T-helper 9 cell (primary cell): ENCODE data around the gene UFC1.

Source experiments
- DNase-seq: peaks from one replicate; pipeline ENCODE4 v3.0.0-alpha.2; 2020

The UFC1 gene

DNA sequence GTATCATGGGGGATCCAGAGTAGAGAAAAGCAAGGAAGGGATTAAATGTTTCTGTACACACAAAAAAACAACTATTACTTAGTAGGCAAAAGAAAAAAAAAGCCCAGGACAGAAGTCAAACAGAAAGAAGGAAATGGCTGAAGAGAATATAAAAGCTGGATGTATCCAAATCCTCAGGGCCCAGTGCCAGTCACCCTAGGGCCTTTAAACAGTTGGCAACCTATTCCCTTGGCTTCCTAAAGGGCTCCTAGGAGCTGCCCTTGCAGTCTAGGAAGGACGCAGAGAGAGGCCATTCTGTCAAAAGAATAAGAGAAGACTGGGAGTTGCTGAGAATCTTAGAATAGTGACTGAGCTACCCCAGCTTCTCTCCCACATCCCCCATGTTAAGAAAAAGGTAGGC, 18.6 kb downstream of the UFC1 start:
- DNase-seq, result no peak

DNA sequence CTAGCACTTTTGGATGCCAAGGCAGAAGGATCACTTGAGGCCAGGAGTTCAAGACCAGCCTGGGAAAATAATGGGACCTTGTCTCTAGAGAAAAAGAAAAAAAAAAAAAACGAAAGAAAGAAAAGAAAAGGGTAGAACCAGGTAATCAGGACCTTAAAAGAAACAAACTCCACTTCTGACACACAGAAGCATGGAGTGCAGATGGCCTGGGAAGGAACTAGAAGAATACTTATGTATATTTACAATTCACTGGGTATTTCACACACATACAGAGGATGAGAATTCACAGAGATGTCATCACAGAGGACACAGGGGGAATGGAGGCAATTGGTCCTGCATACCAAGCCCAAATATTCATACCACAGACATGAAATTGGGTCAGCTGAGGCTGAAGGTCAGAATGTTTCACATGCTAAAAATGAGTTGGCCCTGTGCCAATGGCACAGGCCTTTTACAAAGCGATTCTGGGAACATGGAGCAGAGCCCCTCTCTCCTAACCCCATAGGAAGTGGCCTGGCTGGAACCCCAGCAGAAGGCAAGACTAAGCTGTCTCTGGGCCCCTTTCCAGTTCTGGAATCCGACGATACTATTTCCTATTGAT, 19.1 kb downstream of the UFC1 start:
- DNase-seq, result no peak

DNA sequence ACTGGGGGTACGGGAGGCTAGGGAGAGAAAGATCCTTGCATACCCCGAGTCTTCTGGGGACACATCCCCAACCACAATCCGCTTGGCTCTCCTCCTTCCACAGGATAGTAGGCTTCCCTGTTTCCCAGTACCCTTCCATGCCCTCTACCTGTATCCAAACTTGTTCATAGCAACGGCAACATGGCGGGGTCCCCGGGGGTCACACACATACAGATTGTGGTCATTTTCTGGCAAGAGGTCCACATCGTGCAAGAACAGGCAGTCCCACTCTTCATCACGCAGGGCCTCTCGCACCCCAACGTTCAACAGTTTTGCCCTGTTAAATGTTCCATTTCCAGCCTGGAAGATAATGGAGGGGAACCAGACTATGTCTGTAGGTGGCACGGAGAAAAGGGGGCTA, 19.9 kb downstream of the UFC1 start:
- no peak for DNase-seq

DNA sequence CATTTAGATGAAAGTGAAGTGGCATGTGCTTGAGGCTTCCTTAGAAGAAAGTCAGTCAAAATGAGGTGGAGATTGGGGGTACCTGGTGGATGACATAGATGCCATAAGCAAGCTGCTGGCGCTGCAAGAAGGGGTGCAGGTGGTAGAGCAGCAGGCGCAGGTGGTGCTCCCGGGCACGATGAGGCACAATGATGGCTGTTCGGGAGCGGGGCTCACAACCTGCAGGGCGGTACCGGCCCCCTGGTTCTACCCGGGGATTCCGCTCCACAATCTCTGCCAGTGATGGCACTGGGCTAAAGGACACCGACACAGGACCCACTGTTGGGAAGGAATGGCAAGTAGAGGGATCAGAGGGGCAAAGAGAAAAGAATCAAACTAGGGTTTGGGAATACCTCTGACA, 21.1 kb downstream of the UFC1 start:
- DNase-seq, result no peak

DNA sequence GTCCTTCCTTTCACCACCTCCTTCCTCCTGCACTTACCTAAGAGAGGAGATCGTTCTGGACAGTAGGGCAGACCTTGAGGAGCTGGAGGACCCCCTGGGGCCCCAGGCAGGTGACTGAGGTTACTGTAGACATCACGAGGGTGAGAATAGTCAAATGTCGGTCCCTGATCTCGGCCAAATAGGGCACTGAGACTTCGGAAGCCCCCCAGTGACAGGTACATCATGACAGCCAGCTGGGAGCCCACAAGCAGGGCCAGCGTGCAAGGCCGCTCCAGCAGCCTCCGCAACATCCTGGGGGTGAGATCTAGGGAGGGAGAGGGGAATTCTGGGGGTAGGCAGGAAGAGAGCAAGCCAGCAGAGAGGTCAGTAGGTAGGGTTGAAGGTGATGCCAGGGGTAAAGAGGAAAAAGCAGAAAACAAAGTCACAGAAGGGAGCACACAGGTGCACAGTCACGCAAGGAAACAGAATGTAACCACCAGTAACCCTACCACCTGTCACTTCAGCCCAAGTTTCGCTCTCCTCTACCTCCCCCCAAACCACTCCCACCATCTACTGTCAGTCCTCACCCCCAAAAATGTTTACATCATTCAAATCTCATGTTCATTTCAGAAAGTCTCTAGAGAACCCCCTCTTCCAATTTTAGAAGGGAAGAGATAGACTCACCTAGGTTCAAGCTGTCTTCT, 22.1 kb downstream of the UFC1 start:
- no peak for DNase-seq

DNA sequence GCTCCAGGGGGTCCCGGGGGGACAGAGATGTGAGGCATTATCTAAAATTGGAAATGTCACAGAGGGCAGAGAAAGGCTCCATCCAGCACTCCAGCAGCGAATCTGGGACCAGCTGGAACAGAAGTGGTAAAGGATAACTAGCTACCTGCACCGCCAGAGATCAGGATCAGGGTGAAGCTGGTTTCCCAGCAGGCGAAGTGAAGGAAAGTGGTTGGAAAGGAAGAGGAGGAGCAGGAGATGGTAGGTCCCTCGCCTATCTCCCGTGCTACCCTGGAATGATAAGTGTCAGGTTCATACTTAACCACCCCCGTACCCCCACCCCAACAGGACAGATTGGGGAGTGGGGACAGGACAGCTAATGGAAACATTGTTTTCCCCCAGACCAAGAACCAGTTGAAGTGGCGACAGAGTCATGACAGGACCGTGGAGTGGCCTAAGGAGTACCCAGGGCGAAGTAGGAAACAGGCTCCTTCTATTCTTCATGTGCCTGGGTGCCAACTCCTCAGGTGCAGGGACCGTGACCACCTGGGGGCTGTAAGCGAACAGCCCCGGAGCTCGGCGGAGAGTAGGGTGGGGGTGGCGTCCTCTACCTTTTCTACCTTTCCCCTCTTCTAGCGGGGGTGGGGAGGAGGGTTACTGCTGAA, 22.8 kb downstream of the UFC1 start:
- DNase-seq, result no peak

DNA sequence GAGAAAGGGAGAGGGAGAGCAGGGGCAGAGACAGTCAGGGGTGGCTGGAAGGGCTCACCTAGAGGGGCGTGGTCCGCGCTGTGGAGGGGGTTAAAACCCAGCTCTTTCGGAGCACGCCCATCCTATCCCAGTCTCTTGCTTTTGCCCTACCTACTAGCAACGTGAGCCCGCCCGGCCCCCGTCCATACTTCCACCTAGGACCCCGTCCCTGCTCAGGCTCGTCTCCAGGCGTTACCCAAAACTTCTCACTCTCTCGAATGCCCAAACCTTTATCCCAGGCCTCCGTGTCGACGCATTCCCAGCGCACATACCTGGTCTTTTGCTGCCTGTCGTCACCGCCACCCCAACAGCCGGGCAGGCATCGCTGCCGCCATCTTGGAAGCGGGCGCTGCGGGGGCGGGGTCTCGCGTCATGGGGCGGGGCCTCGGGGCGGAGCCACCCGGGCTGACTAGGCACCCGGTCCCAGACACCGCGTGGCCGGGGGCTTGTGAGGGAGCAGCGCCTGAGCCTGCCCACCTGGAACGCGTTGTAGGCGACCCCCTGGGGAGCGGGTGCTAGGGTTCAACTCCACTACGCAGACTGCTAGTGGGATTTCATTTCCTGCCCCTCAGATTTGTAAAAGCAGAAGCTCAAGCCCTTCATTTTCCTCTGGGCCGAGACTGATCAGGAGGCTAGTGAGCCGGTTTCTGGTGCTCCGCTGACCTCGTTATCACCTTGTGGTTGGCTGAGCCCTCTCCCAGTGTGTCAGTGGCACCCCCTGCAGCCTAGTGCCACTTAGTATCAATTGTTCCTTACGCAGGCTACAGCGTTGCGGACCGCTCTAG, 23.5 kb downstream of the UFC1 start, which contains the start of gene B4GALT3:
Gene B4GALT3, minus strand, starts transcription at position 396 of the 824 bp plus-strand sequence. CDS start 1,447 bp downstream, outside the sequence.
- peak; percentile 97 for DNase-seq

DNA sequence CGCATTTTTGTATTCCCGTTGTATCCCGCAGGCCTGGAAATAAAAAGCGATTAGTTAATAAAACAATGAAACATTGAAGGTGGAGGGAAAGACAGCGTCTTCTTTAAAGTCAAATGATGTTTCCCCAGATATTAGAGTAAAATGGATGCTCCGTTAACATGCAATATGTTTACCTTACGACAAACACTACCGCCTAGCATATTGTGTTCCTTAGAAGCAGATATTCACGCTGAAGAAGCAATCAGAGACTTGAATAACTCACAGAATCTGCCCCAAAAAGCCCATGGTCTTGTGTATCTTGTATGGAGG, 24.1 kb downstream of the UFC1 start:
- DNase-seq, result no peak

DNA sequence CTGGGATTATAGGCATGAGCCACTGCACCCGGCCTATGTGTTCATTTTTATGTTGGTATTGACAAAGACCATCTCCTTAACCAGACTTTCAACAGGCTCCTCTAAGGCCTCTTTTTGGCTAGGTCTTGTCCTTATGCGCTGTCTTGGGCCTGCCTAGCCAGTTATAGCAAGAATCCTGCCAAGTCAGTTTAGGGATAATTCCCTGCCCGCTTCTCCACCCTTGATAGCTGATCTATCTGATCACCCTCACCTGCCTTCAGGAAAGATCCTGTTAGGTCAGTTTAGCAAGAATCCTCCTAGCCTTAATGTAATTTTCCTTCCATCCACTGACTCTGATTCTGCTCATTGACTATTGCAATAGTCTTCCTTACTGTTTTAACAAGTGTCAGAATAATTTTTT, 25.9 kb downstream of the UFC1 start:
- no peak for DNase-seq

DNA sequence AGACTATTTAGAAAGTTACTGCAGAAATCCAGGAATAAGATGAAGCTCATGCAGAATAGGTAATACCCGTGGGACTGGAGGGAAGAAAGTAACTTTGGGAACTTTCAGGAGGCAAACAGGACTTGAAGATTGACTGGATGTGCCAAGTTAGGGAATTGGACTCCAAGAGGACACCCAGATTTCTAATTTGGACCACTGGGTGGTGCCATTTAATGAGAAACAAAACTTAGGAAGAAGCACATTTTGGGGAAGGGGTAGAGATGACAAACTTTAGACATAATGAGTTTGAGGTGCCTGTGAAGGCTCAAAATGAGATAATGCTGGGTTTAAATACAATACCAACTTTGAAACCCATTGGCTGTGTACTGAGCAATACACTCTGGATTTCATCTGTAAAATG, 26.9 kb downstream of the UFC1 start:
- no peak for DNase-seq

DNA sequence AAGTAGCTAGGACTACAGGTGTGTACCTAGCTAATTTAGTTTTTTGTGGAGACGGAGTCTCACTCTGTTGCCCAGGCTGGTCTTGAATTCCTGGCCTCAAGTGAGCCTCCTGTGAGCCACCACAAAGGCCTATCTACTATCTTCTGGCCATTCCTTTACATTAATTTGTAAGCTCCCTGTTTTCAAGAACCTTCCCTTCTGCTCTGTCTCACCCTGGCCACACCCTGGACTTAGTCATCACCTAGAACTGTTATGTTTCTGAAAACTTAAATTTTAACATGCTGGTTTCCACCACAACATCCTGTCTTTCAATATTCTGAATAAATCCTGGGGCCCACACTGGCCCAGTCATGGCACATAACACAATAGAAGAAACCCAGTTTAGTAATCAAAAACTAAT, 28.4 kb downstream of the UFC1 start:
- no peak for DNase-seq

DNA sequence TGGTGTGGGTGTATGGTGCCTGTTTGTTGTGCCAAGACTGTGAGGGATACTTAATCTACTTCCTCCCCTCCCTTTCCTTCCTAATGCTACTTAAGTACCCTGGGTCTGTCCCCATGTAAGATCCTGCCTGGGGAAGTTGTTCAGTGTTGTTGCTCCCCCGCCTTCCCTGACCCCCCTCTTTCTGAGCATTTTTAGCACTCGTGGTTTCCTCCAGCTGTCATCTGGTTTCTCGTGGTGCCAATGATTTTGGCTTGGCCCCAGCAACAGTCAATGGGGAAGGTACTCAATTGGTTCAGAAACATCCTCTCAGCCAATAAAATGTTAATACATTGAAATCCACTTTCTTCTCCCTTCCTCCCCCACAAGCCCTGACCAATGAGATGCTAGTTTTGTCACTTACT, 31.5 kb downstream of the UFC1 start:
- peak; percentile 60 for DNase-seq

DNA sequence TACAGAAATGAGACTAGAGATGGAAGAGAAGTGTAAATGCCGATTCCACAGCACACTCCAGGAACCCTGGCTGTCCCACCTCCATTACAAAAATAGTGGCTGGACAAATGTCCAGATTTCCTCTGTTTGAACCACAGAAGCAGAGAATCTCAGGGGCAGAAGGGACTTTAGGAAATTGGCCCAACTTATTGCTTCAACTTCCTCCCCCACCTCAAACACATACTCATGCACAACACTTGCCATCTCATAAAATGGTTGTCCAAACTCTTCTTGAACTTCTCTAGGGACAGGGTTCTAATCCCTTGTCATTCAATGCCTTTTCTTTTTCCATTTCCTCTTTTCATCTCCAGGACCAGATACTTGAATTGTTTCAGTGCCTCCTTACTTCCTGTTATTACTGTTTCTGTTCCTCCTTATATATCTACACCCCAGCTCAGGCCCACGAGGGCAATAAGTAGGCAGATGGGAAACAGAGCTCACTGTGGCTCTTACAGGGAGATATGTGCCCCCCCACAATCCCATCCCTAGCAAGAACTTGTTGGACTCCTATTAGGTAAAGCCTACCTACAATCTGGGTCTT, 32.0 kb downstream of the UFC1 start:
- no peak for DNase-seq

DNA sequence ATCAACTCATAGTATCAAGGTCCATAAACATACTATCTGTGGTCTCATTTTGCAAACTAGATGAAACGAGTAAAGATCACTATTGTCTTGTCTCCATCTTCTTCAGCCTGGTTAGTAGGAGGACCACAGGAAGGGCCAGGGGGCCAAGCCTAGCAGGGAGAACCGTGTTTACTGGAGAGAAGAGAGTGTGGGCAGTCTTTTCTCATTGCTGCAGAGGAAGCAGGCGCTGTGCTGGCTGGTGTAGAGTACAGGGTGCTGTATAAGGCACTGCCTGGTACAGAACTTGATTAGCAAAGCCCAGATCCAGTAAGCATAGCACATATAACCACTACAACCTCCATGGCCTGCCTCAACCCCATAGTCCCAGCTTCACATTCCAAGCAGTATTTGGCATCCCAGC, 33.5 kb downstream of the UFC1 start:
- no peak for DNase-seq

DNA sequence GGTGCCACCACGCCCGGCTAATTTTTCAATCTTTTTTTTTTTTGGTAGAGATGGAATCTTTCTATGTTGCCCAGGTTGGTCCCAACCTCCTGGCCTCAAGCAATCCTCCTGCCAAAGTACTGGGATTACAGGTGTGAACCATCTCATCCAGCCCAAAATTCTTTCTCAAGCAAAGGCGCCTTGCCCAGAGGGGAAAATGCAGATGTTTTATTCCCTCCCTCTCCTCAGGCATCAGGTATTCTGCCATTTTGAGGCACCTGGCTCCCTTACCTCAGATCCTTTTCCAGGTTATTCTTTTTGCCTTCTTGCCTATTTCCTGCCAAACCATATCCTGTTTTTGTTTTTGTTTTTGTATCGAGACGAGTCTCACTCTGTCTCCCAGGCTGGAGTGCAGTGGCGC, 34.6 kb downstream of the UFC1 start:
- DNase-seq, result no peak

DNA sequence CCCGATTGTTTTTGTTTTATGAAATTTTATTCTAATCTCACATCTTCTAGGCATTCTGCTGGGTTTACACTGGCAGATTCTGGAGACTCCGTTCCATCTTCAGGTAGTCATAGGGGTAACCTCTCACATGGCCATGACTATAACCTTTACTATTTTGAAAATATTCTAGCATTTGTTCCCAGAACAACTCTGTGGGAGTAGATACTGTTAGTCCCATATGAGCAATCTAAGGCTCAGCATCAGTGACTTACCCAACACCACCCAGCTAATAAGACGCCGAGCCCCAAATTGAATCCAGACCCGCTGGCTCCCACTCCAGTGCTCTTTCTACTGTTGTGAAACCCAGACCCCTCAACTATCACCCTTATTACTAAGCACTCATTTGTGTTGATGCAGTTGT, 35.3 kb downstream of the UFC1 start:
- no peak for DNase-seq

DNA sequence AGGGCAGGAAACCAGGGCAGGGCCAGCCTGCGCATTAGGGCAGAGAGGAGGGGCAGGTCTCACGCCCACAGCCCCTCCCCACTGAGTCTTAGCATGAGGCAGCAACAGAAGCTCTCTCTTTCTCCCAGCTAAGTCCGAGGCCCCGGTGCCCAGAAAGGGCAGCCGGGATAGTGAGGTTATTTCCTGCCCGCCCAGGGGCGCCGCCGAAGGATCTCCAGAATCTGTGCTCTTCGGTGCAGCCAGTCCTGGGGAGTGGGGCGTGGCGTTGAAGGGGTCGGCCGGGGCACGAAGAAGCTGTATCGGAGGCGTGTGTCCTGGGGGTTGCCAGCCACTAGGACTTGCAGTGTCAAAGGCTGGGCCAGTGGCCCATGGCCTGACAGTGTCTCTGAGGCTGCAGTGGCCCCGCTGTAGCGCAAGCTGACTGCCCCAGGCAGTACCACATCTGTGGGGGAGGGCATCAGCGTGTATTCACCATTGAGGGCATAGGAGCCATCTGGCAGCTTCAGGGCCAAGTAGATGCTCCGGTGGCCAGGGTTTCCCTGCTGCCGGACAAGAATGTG, 37.3 kb downstream of the UFC1 start:
- DNase-seq, result no peak

DNA sequence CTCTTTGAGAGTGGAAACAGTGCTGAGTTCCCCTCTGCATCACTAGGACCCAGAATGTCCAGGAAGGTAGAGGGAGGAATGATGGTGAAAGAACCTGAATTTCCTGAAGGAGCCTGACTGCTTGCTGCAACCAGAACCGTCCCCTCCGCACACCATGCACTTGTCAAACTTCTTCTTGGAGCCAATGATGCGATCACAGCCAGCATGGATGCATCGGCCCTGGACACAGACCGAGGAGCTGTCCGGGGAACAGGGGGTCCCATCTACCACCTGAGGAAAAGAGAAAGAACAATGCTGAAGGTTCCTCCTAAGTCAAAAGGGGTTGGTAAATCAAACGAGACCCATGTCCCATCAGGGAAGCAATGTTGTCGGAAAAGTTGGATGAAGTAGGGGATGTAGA, 38.2 kb downstream of the UFC1 start:
- no peak for DNase-seq

DNA sequence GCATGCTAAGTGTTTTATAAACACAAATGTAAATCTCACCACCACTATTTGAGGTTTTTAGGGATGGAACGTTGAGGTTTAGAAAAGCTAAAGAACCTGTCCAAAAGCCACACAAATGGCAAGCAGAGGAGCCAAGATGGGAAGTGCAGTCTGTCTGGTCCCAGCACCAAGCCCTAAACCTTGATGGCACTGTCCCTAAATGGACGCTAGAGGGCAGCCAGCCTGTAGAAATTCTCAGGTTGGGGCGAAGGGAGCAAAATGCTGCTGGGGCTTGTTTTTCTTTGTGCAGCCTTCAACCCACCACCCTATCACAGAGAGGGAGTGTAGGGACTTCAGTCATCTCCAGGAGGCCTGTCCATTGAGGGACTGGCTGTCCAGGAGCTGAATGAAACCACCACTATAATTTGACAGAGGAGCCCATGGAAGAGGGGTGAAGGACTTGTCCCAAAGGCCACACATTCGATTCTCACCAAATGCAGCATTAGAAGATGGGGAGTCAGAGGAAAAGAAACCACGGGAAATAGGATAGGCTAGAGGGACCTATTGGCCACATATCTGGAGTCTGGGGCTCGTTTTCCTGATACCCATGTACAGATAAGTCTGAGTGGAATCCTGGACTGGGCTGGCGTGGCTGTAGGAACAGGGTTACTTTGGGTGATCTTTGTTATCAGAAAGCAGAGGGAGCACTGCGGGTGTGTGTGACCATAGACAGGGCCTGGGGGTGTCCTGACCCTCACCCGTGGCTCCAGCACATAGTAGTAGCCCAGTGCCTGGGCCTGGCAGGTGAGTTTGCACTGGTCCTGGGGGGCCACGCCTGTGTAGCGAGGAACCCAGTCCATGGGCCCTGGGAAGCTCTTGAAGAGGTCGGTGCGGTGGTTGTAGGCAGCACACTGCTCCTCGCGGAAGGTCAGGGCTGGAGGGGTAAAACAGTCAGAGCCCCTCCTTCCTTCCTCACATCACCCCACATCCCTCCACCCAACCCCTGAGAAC, 39.0 kb downstream of the UFC1 start:
- peak; percentile 47 for DNase-seq

DNA sequence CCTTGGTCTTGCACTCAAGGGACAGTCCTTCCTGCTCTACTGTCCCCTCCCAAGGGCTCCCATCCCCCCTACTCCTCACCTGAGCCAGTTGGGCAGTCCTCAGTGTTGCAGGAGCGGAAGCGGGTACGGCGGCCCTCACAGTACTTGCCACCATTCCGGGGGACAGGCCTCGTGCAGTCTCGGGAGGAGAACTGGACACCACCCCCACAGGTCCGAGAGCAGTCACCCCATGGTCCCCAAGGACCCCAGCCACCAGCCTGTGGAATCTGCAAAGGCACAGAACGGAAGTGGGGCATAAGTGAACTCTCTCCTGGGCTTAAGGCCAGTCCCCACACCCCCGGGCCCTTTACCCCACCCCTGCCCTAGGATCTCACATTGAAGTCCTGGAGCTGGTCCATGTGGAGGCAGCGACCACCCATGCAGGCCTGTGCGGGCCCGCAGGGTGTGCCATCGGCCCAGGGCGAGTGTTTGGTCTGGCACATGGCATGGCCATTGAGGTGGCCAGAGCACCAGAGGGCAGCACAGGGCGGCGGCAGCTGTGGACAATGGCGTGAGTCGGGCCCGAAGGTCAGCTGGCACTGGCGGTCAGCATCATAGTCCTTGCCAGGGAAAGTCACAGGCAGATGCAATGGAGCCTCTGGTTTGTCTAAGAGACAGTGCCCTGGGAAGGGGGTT, 39.9 kb downstream of the UFC1 start:
- no peak for DNase-seq

DNA sequence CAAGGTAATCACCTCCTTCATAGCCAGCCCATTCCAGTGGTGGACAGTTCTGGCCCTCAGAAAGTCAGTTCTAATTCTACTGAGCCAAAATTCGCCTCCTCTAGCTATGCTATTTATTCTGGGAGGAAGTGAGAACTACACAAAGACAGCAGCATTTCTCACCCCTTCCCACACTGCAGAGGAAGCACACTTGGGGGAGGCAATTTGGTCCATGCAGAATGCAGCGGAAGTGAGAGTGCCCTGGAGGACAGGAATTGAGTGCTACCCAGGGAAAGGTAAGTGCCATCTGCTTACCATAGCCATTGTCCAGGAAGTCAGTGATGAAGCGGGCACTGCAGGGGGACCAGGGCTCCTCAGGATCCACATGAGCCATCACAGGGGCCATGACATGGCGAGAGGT, 41.4 kb downstream of the UFC1 start:
- DNase-seq, result no peak
